ENCODE data around the gene SNX27.
"Not testable (repeated sequence)": the region's sequence is repeated elsewhere in the genome, so short reads cannot be mapped to it uniquely, and the experiment has no call there.

SNX27 gene

DNA sequence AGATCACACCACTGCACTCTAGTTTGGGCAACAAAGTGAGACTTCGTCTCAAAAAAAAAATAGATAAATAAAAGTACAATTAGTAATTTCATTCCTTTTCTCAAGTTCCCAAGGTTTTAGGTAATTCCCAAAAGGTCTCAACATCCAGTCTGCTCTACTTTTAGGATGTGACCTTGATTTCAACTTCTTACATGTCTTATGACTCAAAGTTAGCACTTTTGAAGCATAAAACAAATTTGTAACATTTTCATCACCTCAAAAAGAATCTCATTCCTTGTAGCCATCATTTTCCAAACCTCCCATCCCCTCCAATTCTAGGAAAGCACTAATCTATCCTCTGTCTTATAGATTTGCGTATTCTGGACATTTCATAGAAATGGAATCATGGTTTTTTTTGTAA is 32.2 kb downstream of the SNX27 start:
- Histone ChIP-seq H3K27me3 (replicated peaks in 2 of 5; ENCODE audit: control insufficient read depth in 4 of 5, insufficient read depth in 5 of 5, low read length in 4 of 5) (no peaks in the 10 kb centered on the region), H3K27ac (ENCODE audit: insufficient read depth in 1 of 2, low read depth in 1 of 2, low read length in 2 of 2, poor library complexity in 1 of 2, severe bottlenecking in 2 of 2) (no peak overlapping the region), H3K4me1 (ENCODE audit: control extremely low read depth in 1 of 4, control insufficient read depth in 4 of 4, insufficient read depth in 4 of 4, low read length in 3 of 4) (no peaks in the 10 kb centered on the region), H3K36me3 (ENCODE audit: control insufficient read depth in 4 of 4, insufficient read depth in 4 of 4, low read length in 3 of 4) (peaks cover 3 to 22% (median 4%) of the 10 kb centered on the region in 4 experiments), H3K9me3 (ENCODE audit: control extremely low read depth in 1 of 5, control insufficient read depth in 4 of 5, insufficient read depth in 2 of 5, low read depth in 1 of 5, low read length in 4 of 5) (peaks cover 3 to 8% (median 6%) of the 10 kb centered on the region in 5 experiments), H3K4me3 (ENCODE audit: control insufficient read depth in 1 of 7, extremely low read depth in 1 of 7, insufficient read depth in 4 of 7, low read depth in 2 of 7, low read length in 6 of 7) (no peak overlapping the region)
- POLR2A ChIA-PET: no interaction called here
- CTCF ChIA-PET: no interaction called here
- no peak for DNase-seq
- no CpG with 5 or more reads among the region's 2 CpGs for whole genome bisulfite sequencing (ENCODE audit: insufficient coverage)

DNA sequence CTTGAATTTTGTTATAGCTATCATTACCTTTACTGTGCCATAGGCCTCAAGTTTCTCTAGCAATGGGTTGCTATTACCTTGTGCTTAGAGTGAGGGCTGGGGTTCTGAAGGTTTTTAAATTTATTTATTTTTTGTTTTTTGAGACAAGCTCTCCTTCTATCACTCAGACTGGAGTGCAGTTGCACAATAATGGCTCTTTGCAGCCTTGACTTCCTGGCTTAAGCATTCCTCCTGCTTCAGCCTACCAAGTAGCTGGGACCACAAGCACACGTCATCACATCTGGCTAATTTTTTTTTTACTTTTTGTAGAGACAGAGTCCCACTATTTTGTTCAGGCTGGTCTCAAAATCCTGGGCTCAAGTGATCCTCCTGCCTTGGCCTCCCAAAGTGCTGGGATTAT is 41.5 kb downstream of the SNX27 start:
- Histone ChIP-seq H3K36me3 (ENCODE audit: control insufficient read depth in 4 of 4, insufficient read depth in 4 of 4, low read length in 3 of 4) (peaks cover 5 to 11% (median 10%) of the 10 kb centered on the region in 4 experiments), H3K9me3 (ENCODE audit: control extremely low read depth in 1 of 5, control insufficient read depth in 4 of 5, insufficient read depth in 2 of 5, low read depth in 1 of 5, low read length in 4 of 5) (no peaks in the 10 kb centered on the region), H3K27me3 (replicated peaks in 2 of 5; ENCODE audit: control insufficient read depth in 4 of 5, insufficient read depth in 5 of 5, low read length in 4 of 5) (no peaks in the 10 kb centered on the region), H3K4me3 (ENCODE audit: control insufficient read depth in 1 of 7, extremely low read depth in 1 of 7, insufficient read depth in 4 of 7, low read depth in 2 of 7, low read length in 6 of 7) (no peak overlapping the region), H3K27ac (ENCODE audit: insufficient read depth in 1 of 2, low read depth in 1 of 2, low read length in 2 of 2, poor library complexity in 1 of 2, severe bottlenecking in 2 of 2) (no peak overlapping the region), H3K4me1 (ENCODE audit: control extremely low read depth in 1 of 4, control insufficient read depth in 4 of 4, insufficient read depth in 4 of 4, low read length in 3 of 4) (peaks cover 1 to 30% (median 11%) of the 10 kb centered on the region in 4 experiments)
- POLR2A ChIA-PET: no interaction called here
- CTCF ChIA-PET: interaction anchor here (0.6 to 1.4 kb wide), 2 partner anchors 34 to 1088 kb away, joined by 3 read pairs; no protein-coding TSS in a partner anchor
- peak; percentile 22 to 68 (median 65) for DNase-seq
- 43% methylated on average over 1 of the region's 1 CpG for WGBS (ENCODE audit: insufficient coverage)

- Histone ChIP-seq H3K27me3 (replicated peaks in 2 of 5; ENCODE audit: control insufficient read depth in 4 of 5, insufficient read depth in 5 of 5, low read length in 4 of 5) (no peaks in the 10 kb centered on the region), H3K4me3 (ENCODE audit: control insufficient read depth in 1 of 7, extremely low read depth in 1 of 7, insufficient read depth in 4 of 7, low read depth in 2 of 7, low read length in 6 of 7) (no peak overlapping the region), H3K9me3 (ENCODE audit: control extremely low read depth in 1 of 5, control insufficient read depth in 4 of 5, insufficient read depth in 2 of 5, low read depth in 1 of 5, low read length in 4 of 5) (no peaks in the 10 kb centered on the region), H3K4me1 (ENCODE audit: control extremely low read depth in 1 of 4, control insufficient read depth in 4 of 4, insufficient read depth in 4 of 4, low read length in 3 of 4) (peaks cover 1 to 30% (median 11%) of the 10 kb centered on the region in 4 experiments), H3K27ac (ENCODE audit: insufficient read depth in 1 of 2, low read depth in 1 of 2, low read length in 2 of 2, poor library complexity in 1 of 2, severe bottlenecking in 2 of 2) (no peak overlapping the region), H3K36me3 (ENCODE audit: control insufficient read depth in 4 of 4, insufficient read depth in 4 of 4, low read length in 3 of 4) (peaks cover 0 to 13% (median 7%) of the 10 kb centered on the region in 4 experiments)
- DNase-seq: no peak
- WGBS (ENCODE audit: insufficient coverage): 88% methylated on average over 3 of the region's 3 CpGs
- ChIA-PET CTCF (interaction anchor here (0.7 to 1.9 kb wide), 3 partner anchors 13 to 83 kb away, joined by 3 to 6 read pairs (median 3); no protein-coding TSS in a partner anchor), POLR2A (interaction anchor here (0.6 kb wide), 1 partner anchor 8 kb away, joined by 7 read pairs; no protein-coding TSS in a partner anchor)
These were observed 43.5 kb downstream of the SNX27 start for GRCh38 chr1:151655371-151655770.

DNA sequence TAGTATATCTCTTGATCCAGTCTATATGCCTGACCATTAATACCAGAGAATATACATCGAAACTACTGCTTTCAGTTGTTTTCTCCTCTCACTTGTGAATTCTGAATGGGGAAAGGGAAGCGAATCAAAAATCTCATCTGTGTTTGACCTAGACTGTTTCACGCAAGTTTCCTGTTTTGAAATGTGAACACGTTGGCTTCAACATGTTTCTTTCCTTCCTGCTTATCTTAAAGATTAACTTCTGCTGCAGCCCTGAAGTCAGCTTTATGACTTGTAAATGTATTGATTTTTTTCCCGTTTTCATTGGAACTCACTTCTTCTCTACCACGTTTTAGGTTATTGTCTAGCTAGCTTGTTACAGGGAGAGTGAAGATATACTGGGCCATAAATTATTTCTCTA is 49.9 kb downstream of the SNX27 start:
- H3K27ac ChIP-seq (ENCODE audit: insufficient read depth in 1 of 2, low read depth in 1 of 2, low read length in 2 of 2, poor library complexity in 1 of 2, severe bottlenecking in 2 of 2): peak overlapping the region in 1 of 2 experiments; percentile 9
- POLR2A ChIA-PET: interaction anchor here (0.7 kb wide), 1 partner anchor 39 kb away, joined by 3 read pairs; no protein-coding TSS in a partner anchor
- CTCF ChIA-PET: no interaction called here
- H3K27me3 ChIP-seq (replicated peaks in 2 of 5; ENCODE audit: control insufficient read depth in 4 of 5, insufficient read depth in 5 of 5, low read length in 4 of 5): no peaks in the 10 kb centered on the region
- DNase-seq: peak; percentile 9 to 49 (median 47)
- peak overlapping the region in 2 of 7 experiments; percentile 19 to 38 for H3K4me3 ChIP-seq (ENCODE audit: control insufficient read depth in 1 of 7, extremely low read depth in 1 of 7, insufficient read depth in 4 of 7, low read depth in 2 of 7, low read length in 6 of 7)
- H3K4me1 ChIP-seq (ENCODE audit: control extremely low read depth in 1 of 4, control insufficient read depth in 4 of 4, insufficient read depth in 4 of 4, low read length in 3 of 4): peaks cover 4 to 15% (median 11%) of the 10 kb centered on the region in 4 experiments
- 17% methylated on average over 2 of the region's 6 CpGs for WGBS (ENCODE audit: insufficient coverage)
- peaks cover 0 to 25% (median 10%) of the 10 kb centered on the region in 4 experiments for H3K36me3 ChIP-seq (ENCODE audit: control insufficient read depth in 4 of 4, insufficient read depth in 4 of 4, low read length in 3 of 4)
- no peaks in the 10 kb centered on the region for H3K9me3 ChIP-seq (ENCODE audit: control extremely low read depth in 1 of 5, control insufficient read depth in 4 of 5, insufficient read depth in 2 of 5, low read depth in 1 of 5, low read length in 4 of 5)

GRCh38 chr1:151668090-151668489 is 56.2 kb downstream of the SNX27 start:
- Histone ChIP-seq H3K27ac (ENCODE audit: insufficient read depth in 1 of 2, low read depth in 1 of 2, low read length in 2 of 2, poor library complexity in 1 of 2, severe bottlenecking in 2 of 2) (no peak overlapping the region), H3K4me3 (ENCODE audit: control insufficient read depth in 1 of 7, extremely low read depth in 1 of 7, insufficient read depth in 4 of 7, low read depth in 2 of 7, low read length in 6 of 7) (no peak overlapping the region), H3K4me1 (ENCODE audit: control extremely low read depth in 1 of 4, control insufficient read depth in 4 of 4, insufficient read depth in 4 of 4, low read length in 3 of 4) (peaks cover 0 to 8% (median 4%) of the 10 kb centered on the region in 4 experiments), H3K9me3 (ENCODE audit: control extremely low read depth in 1 of 5, control insufficient read depth in 4 of 5, insufficient read depth in 2 of 5, low read depth in 1 of 5, low read length in 4 of 5) (no peaks in the 10 kb centered on the region), H3K36me3 (ENCODE audit: control insufficient read depth in 4 of 4, insufficient read depth in 4 of 4, low read length in 3 of 4) (peaks cover 0 to 28% (median 10%) of the 10 kb centered on the region in 4 experiments), H3K27me3 (replicated peaks in 2 of 5; ENCODE audit: control insufficient read depth in 4 of 5, insufficient read depth in 5 of 5, low read length in 4 of 5) (no peaks in the 10 kb centered on the region)
- WGBS (ENCODE audit: insufficient coverage): 85% methylated on average over 3 of the region's 3 CpGs
- CTCF ChIA-PET: interaction anchor here (0.7 to 1.0 kb wide), 2 partner anchors 9 to 25 kb away, joined by 3 read pairs; no protein-coding TSS in a partner anchor
- no peak for DNase-seq
- POLR2A ChIA-PET: no interaction called here

GRCh38 chr1:151670036-151670675 is 58.3 kb downstream of the SNX27 start:
- H3K27me3 ChIP-seq (replicated peaks in 2 of 5; ENCODE audit: control insufficient read depth in 4 of 5, insufficient read depth in 5 of 5, low read length in 4 of 5); DNase-seq; H3K27ac ChIP-seq (ENCODE audit: insufficient read depth in 1 of 2, low read depth in 1 of 2, low read length in 2 of 2, poor library complexity in 1 of 2, severe bottlenecking in 2 of 2); H3K4me1 ChIP-seq (ENCODE audit: control extremely low read depth in 1 of 4, control insufficient read depth in 4 of 4, insufficient read depth in 4 of 4, low read length in 3 of 4); CTCF ChIA-PET; H3K4me3 ChIP-seq (ENCODE audit: control insufficient read depth in 1 of 7, extremely low read depth in 1 of 7, insufficient read depth in 4 of 7, low read depth in 2 of 7, low read length in 6 of 7); H3K9me3 ChIP-seq (ENCODE audit: control extremely low read depth in 1 of 5, control insufficient read depth in 4 of 5, insufficient read depth in 2 of 5, low read depth in 1 of 5, low read length in 4 of 5): not testable (repeated sequence)
- 100% methylated on average over 1 of the region's 2 CpGs for WGBS (ENCODE audit: insufficient coverage)
- POLR2A ChIA-PET: interaction anchor here (0.5 kb wide), 1 partner anchor 92 kb away, joined by 4 read pairs; no protein-coding TSS in a partner anchor
- H3K36me3 ChIP-seq (ENCODE audit: control insufficient read depth in 4 of 4, insufficient read depth in 4 of 4, low read length in 3 of 4): peaks cover 6 to 29% (median 10%) of the 10 kb centered on the region in 4 experiments

GRCh38 chr1:151673407-151673806 is 61.6 kb downstream of the SNX27 start:
- WGBS (ENCODE audit: insufficient coverage): 100% methylated on average over 1 of the region's 1 CpG
- H3K4me1 ChIP-seq (ENCODE audit: control extremely low read depth in 1 of 4, control insufficient read depth in 4 of 4, insufficient read depth in 4 of 4, low read length in 3 of 4): no peaks in the 10 kb centered on the region
- peaks cover 6 to 23% (median 10%) of the 10 kb centered on the region in 4 experiments for H3K36me3 ChIP-seq (ENCODE audit: control insufficient read depth in 4 of 4, insufficient read depth in 4 of 4, low read length in 3 of 4)
- no peak for DNase-seq
- CTCF ChIA-PET: no interaction called here
- H3K27me3 ChIP-seq (replicated peaks in 2 of 5; ENCODE audit: control insufficient read depth in 4 of 5, insufficient read depth in 5 of 5, low read length in 4 of 5): no peaks in the 10 kb centered on the region
- H3K4me3 ChIP-seq (ENCODE audit: control insufficient read depth in 1 of 7, extremely low read depth in 1 of 7, insufficient read depth in 4 of 7, low read depth in 2 of 7, low read length in 6 of 7): no peak overlapping the region
- no peak overlapping the region for H3K27ac ChIP-seq (ENCODE audit: insufficient read depth in 1 of 2, low read depth in 1 of 2, low read length in 2 of 2, poor library complexity in 1 of 2, severe bottlenecking in 2 of 2)
- no peaks in the 10 kb centered on the region for H3K9me3 ChIP-seq (ENCODE audit: control extremely low read depth in 1 of 5, control insufficient read depth in 4 of 5, insufficient read depth in 2 of 5, low read depth in 1 of 5, low read length in 4 of 5)
- POLR2A ChIA-PET: interaction anchor here (0.5 kb wide), 1 partner anchor 77 kb away, joined by 3 read pairs; no protein-coding TSS in a partner anchor

All from common myeloid progenitor, CD34-positive (primary cell).